Esophagus muscularis mucosa (tissue), 4 donors: Measurements from ENCODE around the gene CPT1C.

Source experiments
- CTCF ChIP-seq, 3 experiments: fragments of 200-600 bp in 2 of 3; fragments of 450-650 bp in 1 of 3; sonication (generic) in 2 of 3; IDR thresholded peaks; one replicate each; pipeline ENCODE4 v1.5.1; 2017 to 2019; ENCODE audit warnings: antibody characterized with exemption in 3 of 3, mild to moderate bottlenecking in 2 of 3, moderate library complexity in 1 of 3
- EP300 ChIP-seq: sonication (generic); formaldehyde crosslinking; IDR thresholded peaks from one replicate; pipeline ENCODE4 v1.6.1; 2017; ENCODE audit warnings: antibody characterized with exemption
- POLR2A ChIP-seq: fragments of 450-650 bp; IDR thresholded peaks from one replicate; pipeline ENCODE4 v1.6.1; 2017; ENCODE audit warnings: antibody characterized with exemption, moderate library complexity, mild to moderate bottlenecking, low read depth
- POLR2AphosphoS5 ChIP-seq, 2 donors: sonication (generic); formaldehyde crosslinking; IDR thresholded peaks; one replicate each; pipeline ENCODE4 v1.6.1; 2017; ENCODE audit warnings: antibody characterized with exemption in 2 of 2

GRCh38 chr19:49688531-49689132, 2.3 kb upstream of the CPT1C start:
- no peak for TF ChIP-seq CTCF (IDR thresholded peaks at IDR 0.05)
- TF ChIP-seq POLR2AphosphoS5 (IDR thresholded peaks at IDR 0.05) = peak in 1 of 2 donors; percentile 13
- no peak for TF ChIP-seq POLR2A
- TF ChIP-seq EP300 = no peak
